ENCODE data around the gene LRMDA. TPM values are rescaled to one million over a fixed set of nuclear protein-coding genes. Genes with fewer than 3 reads are reported as not detected.

LRMDA gene
- total and polyA plus RNA-seq, 2 of the 4 experiments (the other 2 are of a cell fraction) = 0.07 TPM; not detected in 1

GRCh38 chr10:76067447-76067846, 636.0 kb downstream of the LRMDA start:
- H2AK5ac ChIP-seq (ENCODE audit: low read depth, low read length) = no peak overlapping the region
- TF ChIP-seq MAFK (IDR thresholded peaks at IDR 0.05; ENCODE audit: low read depth, low read length) (no peak), CHD1 (IDR thresholded peaks at IDR 0.05; ENCODE audit: low read depth, low read length) (no peak), SMC3 (IDR thresholded peaks at IDR 0.05; ENCODE audit: low read depth, low read length) (no peak), RCOR1 (IDR thresholded peaks at IDR 0.05; ENCODE audit: insufficient replicate concordance, low read length) (no peak), RFX5 (IDR thresholded peaks at IDR 0.05; ENCODE audit: low read depth, low read length) (no peak), USF2 (IDR thresholded peaks at IDR 0.05; ENCODE audit: low read depth, low read length) (no peak), CEBPB (IDR thresholded peaks at IDR 0.05; ENCODE audit: low read depth, low read length) (no peak), NFE2L2 (IDR thresholded peaks at IDR 0.05; ENCODE audit: low read depth, low read length) (no peak), FOS (IDR thresholded peaks at IDR 0.05; ENCODE audit: low read depth, low read length) (no peak), MAZ (IDR thresholded peaks at IDR 0.05; ENCODE audit: borderline replicate concordance, low read depth, low read length) (no peak), CTCF (conservative IDR thresholded peaks at IDR 0.05; ENCODE audit: low read depth, low read length) (no peak), RAD21 (IDR thresholded peaks at IDR 0.05; ENCODE audit: low read length) (no peak), BHLHE40 (IDR thresholded peaks at IDR 0.05; ENCODE audit: low read depth, low read length) (no peak), ELK1 (IDR thresholded peaks at IDR 0.05; ENCODE audit: borderline replicate concordance, low read depth, low read length) (no peak), POLR2A (IDR thresholded peaks at IDR 0.05; ENCODE audit: low read depth, low read length) (no peak), MXI1 (IDR thresholded peaks at IDR 0.05; ENCODE audit: borderline replicate concordance, low read depth, low read length) (no peak)
- H3K14ac ChIP-seq (replicated peaks; ENCODE audit: low read depth, low read length) = no peak overlapping the region
- WGBS, 2 experiments (ENCODE audit: extremely low coverage in 2 of 2, insufficient read length in 1 of 2) = no CpG with 5 or more reads among the region's 3 CpGs
- no peak overlapping the region for H3K4me2 ChIP-seq (ENCODE audit: low read depth, low read length)
- no peak overlapping the region for H2AK9ac ChIP-seq (replicated peaks; ENCODE audit: low read depth, low read length, poor library complexity)
- dilution Hi-C loops (cut with HindIII; ENCODE audit: low sequenced_read_pairs, unreplicated experiment) (no loop called here), intact Hi-C loops (cut with micrococcal nuclease) (no loop called here), in situ Hi-C loops (cut with MboI; ENCODE audit: low sequenced_read_pairs) (no loop called here)
- H4K91ac ChIP-seq (ENCODE audit: insufficient read depth, low read depth, low read length) = no peak overlapping the region
- no peak for ATAC-seq (ENCODE audit: low read depth)
- no peak overlapping the region for H2AFZ ChIP-seq (replicated peaks; ENCODE audit: low read length, poor library complexity)
- H2BK20ac ChIP-seq (ENCODE audit: low read depth, low read length) = no peak overlapping the region
- no peaks in the 10 kb centered on the region for H3K79me1 ChIP-seq (ENCODE audit: low read depth in 1 of 2, low read length in 2 of 2)
- no peak overlapping the region for H2BK120ac ChIP-seq (ENCODE audit: low read depth, low read length)
- no TSS peak for BruUV-seq (replicated peaks)
- H3K56ac ChIP-seq (ENCODE audit: extremely low read depth, insufficient read depth, low read length) = no peak overlapping the region
- DNase-seq = no peak
- no peak overlapping the region for H3K23ac ChIP-seq (ENCODE audit: low read depth, low read length)
- H4K20me1 ChIP-seq (ENCODE audit: insufficient read depth, low read length) = no peaks in the 10 kb centered on the region
- H4K5ac ChIP-seq (ENCODE audit: low read depth, low read length) = no peak overlapping the region
- no peak overlapping the region for H4K8ac ChIP-seq (ENCODE audit: low read depth in 2 of 2, low read length in 2 of 2)
- no peak overlapping the region for H3K9ac ChIP-seq (ENCODE audit: low read depth, low read length)
- H3K36me3 ChIP-seq (ENCODE audit: control insufficient read depth, insufficient read depth, low read length) = no peaks in the 10 kb centered on the region
- H2BK15ac ChIP-seq (ENCODE audit: low read depth, low read length) = no peak overlapping the region
- no peak overlapping the region for H3K4me3 ChIP-seq (ENCODE audit: insufficient read depth, low read depth, low read length)
- H3K4ac ChIP-seq (ENCODE audit: low read depth, low read length) = no peak overlapping the region
- no peaks in the 10 kb centered on the region for H3K4me1 ChIP-seq (ENCODE audit: control insufficient read depth, insufficient read depth, low read length)
- peaks cover 3% of the 10 kb centered on the region; the same call in 1 of the 2 replicates for H3K27me3 ChIP-seq (ENCODE audit: control insufficient read depth, insufficient read depth, low read length)
- H2BK5ac ChIP-seq (ENCODE audit: low read depth, low read length, poor library complexity, severe bottlenecking) = no peak overlapping the region
- POLR2A ChIA-PET (ENCODE audit: unreplicated experiment) = no interaction called here
- H3K9me3 ChIP-seq (ENCODE audit: control insufficient read depth, insufficient read depth, low read length) = peaks cover 2% of the 10 kb centered on the region; the same call in 1 of the 2 replicates
- no peak overlapping the region for H3K18ac ChIP-seq (ENCODE audit: low read depth, low read length)
- H3K27ac ChIP-seq (ENCODE audit: insufficient read depth, low read length) = no peak overlapping the region
- H3K9me1 ChIP-seq (ENCODE audit: insufficient read depth, low read length) = no peaks in the 10 kb centered on the region
- CTCF ChIA-PET = interaction anchor here (0.6 kb wide), 1 partner anchor 1064 kb away, joined by 7 read pairs; no protein-coding TSS in a partner anchor

Data from IMR-90 (cell line).